Epithelial cell of prostate (primary cell): Measurements from ENCODE around the gene CNST.
A peak's percentile ranks its signal among the peaks of the same experiment; 100 is the strongest.
"Not testable (repeated sequence)": the region's sequence is repeated elsewhere in the genome, so short reads cannot be mapped to it uniquely, and the experiment has no call there.

Experiments used
- DNase-seq: peaks from one replicate; pipeline ENCODE4 v3.0.0-alpha.2; 2011; ENCODE audit warnings: low read depth, low spot score
- H3K27ac ChIP-seq: fragments of 450-650 bp; 2 replicates; pipeline ENCODE4 v1.5.1; 2017; ENCODE audit warnings: mild to moderate bottlenecking

CNST gene

GRCh38 chr1:246552110-246552509 lies 14.1 kb upstream of the CNST start:
- no peak for DNase-seq
- H3K27ac ChIP-seq = no peak overlapping the region

GRCh38 chr1:246554201-246554600 lies 12.1 kb upstream of the CNST start:
- DNase-seq = no peak
- H3K27ac ChIP-seq = no peak overlapping the region

GRCh38 chr1:246558041-246558440 lies 8.2 kb upstream of the CNST start:
- DNase-seq = no peak
- no peak overlapping the region for H3K27ac ChIP-seq

- no peak for DNase-seq
- no peak overlapping the region for H3K27ac ChIP-seq
These were observed 6.9 kb upstream of the CNST start for GRCh38 chr1:246559310-246559709.

- not testable (repeated sequence) for H3K27ac ChIP-seq, DNase-seq
These were observed 5.4 kb upstream of the CNST start for GRCh38 chr1:246560833-246561232.

GRCh38 chr1:246564839-246565750 lies 1.2 kb upstream of the CNST start:
- no peak for DNase-seq
- H3K27ac ChIP-seq = peak overlapping the region; percentile 89

- peak overlapping the region; percentile 89 for H3K27ac ChIP-seq
- no peak for DNase-seq
These were observed 517 bp upstream of the CNST start for GRCh38 chr1:246565751-246566127.

- H3K27ac ChIP-seq = peak overlapping the region; percentile 89
- DNase-seq = no peak
These were observed 773 bp downstream of the CNST start for GRCh38 chr1:246566813-246567645.

- DNase-seq = no peak
- peak overlapping the region; percentile 89 for H3K27ac ChIP-seq
These were observed 1.5 kb downstream of the CNST start for GRCh38 chr1:246567646-246568235.

GRCh38 chr1:246569248-246570238 lies 3.3 kb downstream of the CNST start:
- peak; percentile 79 for DNase-seq
- peak overlapping the region; percentile 89 for H3K27ac ChIP-seq

- not testable (repeated sequence) for H3K27ac ChIP-seq, DNase-seq
These were observed 5.1 kb downstream of the CNST start for GRCh38 chr1:246571309-246571708.

- no peak overlapping the region for H3K27ac ChIP-seq
- DNase-seq = no peak
These were observed 5.7 kb downstream of the CNST start for GRCh38 chr1:246571953-246572352.

GRCh38 chr1:246572785-246573184 lies 6.5 kb downstream of the CNST start:
- no peak for DNase-seq
- no peak overlapping the region for H3K27ac ChIP-seq

- no peak overlapping the region for H3K27ac ChIP-seq
- DNase-seq = no peak
These were observed 7.2 kb downstream of the CNST start for GRCh38 chr1:246573491-246573890.

- no peak overlapping the region for H3K27ac ChIP-seq
- DNase-seq = no peak
These were observed 10.4 kb downstream of the CNST start for GRCh38 chr1:246576709-246577032.

GRCh38 chr1:246577082-246577719 lies 10.9 kb downstream of the CNST start:
- H3K27ac ChIP-seq = no peak overlapping the region
- no peak for DNase-seq

- no peak for DNase-seq
- no peak overlapping the region for H3K27ac ChIP-seq
These were observed 11.5 kb downstream of the CNST start for GRCh38 chr1:246577720-246578106.

- no peak overlapping the region for H3K27ac ChIP-seq
These were observed 13.6 kb downstream of the CNST start for GRCh38 chr1:246579818-246580217.

More at GRCh38 chr1:246579818-246580217, 13.6 kb downstream of the CNST start:
- no peak for DNase-seq
